CD14-positive monocyte (primary cell): ENCODE results near the gene CCNK. TPM values are rescaled to one million over a fixed set of nuclear protein-coding genes. Genes with fewer than 3 reads are reported as not detected.

Experiments
- DNase-seq, 3 donors: peaks; one replicate each; pipeline ENCODE4 v3.0.0-alpha.2; 2011 to 2022
- H2AFZ ChIP-seq: 2 replicates; pipeline ENCODE4 v1.6.0; 2012; ENCODE audit warnings: mild to moderate bottlenecking, low read depth, low read length, inconsistent platforms; ENCODE audit not compliant: insufficient read depth, poor library complexity, severe bottlenecking
- H3K27ac ChIP-seq, 2 donors: 1 replicate in 1 of 2; 2 replicates in 1 of 2; pipeline ENCODE4 v1.5.1; 2012 to 2013; ENCODE audit warnings: low read length in 2 of 2, control low read depth in 1 of 2, inconsistent platforms in 1 of 2, low read depth in 1 of 2, mild to moderate bottlenecking in 1 of 2
- H3K27me3 ChIP-seq, 2 donors: one replicate each; pipeline versions ENCODE4 v1.6.0 to v1.6.1; 2011 to 2013; ENCODE audit warnings: low read length in 2 of 2; ENCODE audit not compliant: control insufficient read depth in 2 of 2, insufficient read depth in 2 of 2
- H3K36me3 ChIP-seq, 2 donors: replicated peaks in 1 of 2; 1 replicate in 1 of 2; 2 replicates in 1 of 2; pipeline versions ENCODE4 v1.5.1 to v1.6.1; 2012 to 2013; ENCODE audit warnings: low read length in 2 of 2, control low read depth in 1 of 2, inconsistent platforms in 1 of 2, mild to moderate bottlenecking in 1 of 2; ENCODE audit not compliant: insufficient read depth in 2 of 2, control insufficient read depth in 1 of 2
- H3K4me1 ChIP-seq, 2 donors: 1 replicate in 1 of 2; 2 replicates in 1 of 2; pipeline versions ENCODE4 v1.5.1 to v1.6.1; 2012 to 2013; ENCODE audit warnings: low read length in 2 of 2, control low read depth in 1 of 2, inconsistent platforms in 1 of 2, mild to moderate bottlenecking in 1 of 2, moderate library complexity in 1 of 2; ENCODE audit not compliant: insufficient read depth in 2 of 2, control insufficient read depth in 1 of 2
- H3K4me2 ChIP-seq: replicated peaks from 2 replicates; pipeline ENCODE3; 2012; ENCODE audit warnings: low read length, moderate library complexity, mild to moderate bottlenecking; ENCODE audit not compliant: poor library complexity, severe bottlenecking; ENCODE audit errors: extremely low read depth
- H3K4me3 ChIP-seq, 3 experiments: fragments of 200-600 bp in 1 of 3; sonication (generic) in 1 of 3; replicated peaks in 1 of 3; 1 replicate in 2 of 3; 2 replicates in 1 of 3; pipeline ENCODE4 v1.5.1; 2011 to 2013; ENCODE audit warnings: low read length in 3 of 3, mild to moderate bottlenecking in 3 of 3, control low read depth in 2 of 3, low read depth in 2 of 3, inconsistent platforms in 1 of 3, moderate library complexity in 1 of 3
- H3K79me2 ChIP-seq: 2 replicates; pipeline ENCODE4 v1.6.0; 2012; ENCODE audit warnings: mild to moderate bottlenecking, control low read depth, inconsistent platforms, low read length, moderate library complexity; ENCODE audit not compliant: insufficient read depth
- H3K9ac ChIP-seq: 2 replicates; pipeline ENCODE4 v1.6.0; 2017; ENCODE audit warnings: low read length, mild to moderate bottlenecking; ENCODE audit not compliant: insufficient read depth, poor library complexity, severe bottlenecking
- H3K9me3 ChIP-seq, 2 donors: replicated peaks in 1 of 2; 1 replicate in 1 of 2; 2 replicates in 1 of 2; pipeline versions ENCODE4 v1.5.1 to v1.6.1; 2012 to 2013; ENCODE audit warnings: low read length in 2 of 2, control low read depth in 1 of 2; ENCODE audit not compliant: control insufficient read depth in 1 of 2, insufficient read depth in 1 of 2
- H4K20me1 ChIP-seq: 2 replicates; pipeline ENCODE4 v1.6.0; 2012; ENCODE audit warnings: mild to moderate bottlenecking, low read length, control low read depth, moderate library complexity; ENCODE audit not compliant: insufficient read depth
- H3K27ac Mint-ChIP-seq, 7 donors: one replicate each; pipeline ENCODE4 v1.8.0; 2020; ENCODE audit warnings: mild to moderate bottlenecking in 7 of 7, mixed read lengths in 7 of 7, moderate library complexity in 6 of 7, inconsistent platforms in 2 of 7
- H3K27me3 Mint-ChIP-seq, 3 donors: one replicate each; pipeline ENCODE4 v1.8.0; 2021 to 2022; ENCODE audit warnings: low read depth in 3 of 3, mild to moderate bottlenecking in 3 of 3, mixed read lengths in 3 of 3, moderate library complexity in 3 of 3, inconsistent platforms in 1 of 3
- H3K36me3 Mint-ChIP-seq, 2 donors: one replicate each; pipeline ENCODE4 v1.8.0; 2020; ENCODE audit warnings: mixed read lengths in 2 of 2, inconsistent platforms in 1 of 2, mild to moderate bottlenecking in 1 of 2
- H3K4me1 Mint-ChIP-seq: one replicate; pipeline ENCODE4 v1.8.0; 2020; ENCODE audit warnings: mild to moderate bottlenecking, mixed read lengths
- H3K4me3 Mint-ChIP-seq, 2 donors: one replicate each; pipeline ENCODE4 v1.8.0; 2020; ENCODE audit warnings: mild to moderate bottlenecking in 2 of 2, mixed read lengths in 2 of 2, moderate library complexity in 1 of 2
- H3K9me3 Mint-ChIP-seq, 7 donors: one replicate each; pipeline ENCODE4 v1.8.0; 2020 to 2022; ENCODE audit warnings: mixed read lengths in 7 of 7, mild to moderate bottlenecking in 6 of 7, moderate library complexity in 6 of 7, inconsistent platforms in 2 of 7
- WGBS: methylation state at CpG from one replicate; pipeline ENCODE4 v1.1.5; 2013; ENCODE audit warnings: missing lambda C conversion rate; ENCODE audit not compliant: insufficient coverage; 5-methylcytosine and 5-hydroxymethylcytosine counted together
- intact Hi-C, 2 donors: fragments of 100-400 bp; cut with micrococcal nuclease; formaldehyde crosslinking; loops; one replicate each; pipeline versions ENCODE4 v1.15.0 to v1.15.1; 2023
- polyA plus RNA-seq, 3 donors: library from polyadenylated mRNA; depleted of rRNA in 1 of 3; unstranded in 2 of 3; stranded (reverse) in 1 of 3; fragments of 300-500 nt in 2 of 3; fragments of >200 nt in 1 of 3; fragmentation: Illumina TruSeq in 2 of 3; gene quantifications; 1 replicate in 2 of 3; 2 replicates in 1 of 3; pipeline ENCODE4 v1.2.3, GENCODE V29; 2012 to 2021
- TF ChIP-seq, protein P1 (sequence below): fragments of 200-600 bp; IDR thresholded peaks from one replicate; pipeline ENCODE4 v1.8.0; 2022; ENCODE audit warnings: antibody characterized with exemption, mild to moderate bottlenecking

CCNK gene
- polyA plus RNA-seq, 3 donors, result 7.7 to 21.5 (median 14.7) TPM

DNA sequence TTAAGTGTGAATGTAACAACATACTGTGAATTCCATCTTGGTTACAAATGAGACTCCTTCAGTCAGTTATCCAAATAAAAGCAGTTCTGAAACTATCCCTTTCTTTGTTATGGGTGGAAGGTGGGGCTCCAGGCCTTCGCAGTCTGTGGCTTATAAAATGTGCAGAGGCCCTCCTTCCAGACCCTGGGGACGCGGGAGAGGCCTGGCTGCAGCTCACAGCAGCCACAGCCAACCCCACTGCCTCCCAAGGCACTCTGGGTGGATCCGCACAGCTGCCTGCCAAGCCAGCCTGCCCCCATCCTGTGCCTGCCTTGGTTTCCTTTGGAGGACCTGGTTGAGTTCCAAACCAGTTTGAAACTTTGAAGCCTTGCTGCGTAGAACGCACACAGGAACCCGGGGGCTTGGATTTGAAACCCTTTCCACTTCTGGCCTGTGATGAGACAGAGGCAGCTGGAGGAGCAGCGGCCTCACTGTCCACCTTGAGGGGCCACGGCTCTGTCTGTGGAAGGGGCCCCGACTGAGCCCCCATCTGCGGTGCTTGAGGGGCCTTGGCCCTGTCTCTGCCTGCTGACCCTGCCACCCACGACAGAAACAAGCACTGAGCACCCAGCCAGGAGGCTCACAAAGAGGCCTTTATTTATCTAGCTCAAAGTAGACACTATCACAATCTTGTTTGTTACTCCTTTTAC is 30.4 kb downstream of the CCNK start:
- H3K9ac ChIP-seq, result no peak overlapping the region
- peaks cover 15% of the 10 kb centered on the region for H4K20me1 ChIP-seq
- no peak overlapping the region for H3K4me3 ChIP-seq
- TF ChIP-seq, protein P1, sequence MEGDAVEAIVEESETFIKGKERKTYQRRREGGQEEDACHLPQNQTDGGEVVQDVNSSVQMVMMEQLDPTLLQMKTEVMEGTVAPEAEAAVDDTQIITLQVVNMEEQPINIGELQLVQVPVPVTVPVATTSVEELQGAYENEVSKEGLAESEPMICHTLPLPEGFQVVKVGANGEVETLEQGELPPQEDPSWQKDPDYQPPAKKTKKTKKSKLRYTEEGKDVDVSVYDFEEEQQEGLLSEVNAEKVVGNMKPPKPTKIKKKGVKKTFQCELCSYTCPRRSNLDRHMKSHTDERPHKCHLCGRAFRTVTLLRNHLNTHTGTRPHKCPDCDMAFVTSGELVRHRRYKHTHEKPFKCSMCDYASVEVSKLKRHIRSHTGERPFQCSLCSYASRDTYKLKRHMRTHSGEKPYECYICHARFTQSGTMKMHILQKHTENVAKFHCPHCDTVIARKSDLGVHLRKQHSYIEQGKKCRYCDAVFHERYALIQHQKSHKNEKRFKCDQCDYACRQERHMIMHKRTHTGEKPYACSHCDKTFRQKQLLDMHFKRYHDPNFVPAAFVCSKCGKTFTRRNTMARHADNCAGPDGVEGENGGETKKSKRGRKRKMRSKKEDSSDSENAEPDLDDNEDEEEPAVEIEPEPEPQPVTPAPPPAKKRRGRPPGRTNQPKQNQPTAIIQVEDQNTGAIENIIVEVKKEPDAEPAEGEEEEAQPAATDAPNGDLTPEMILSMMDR, result no peak
- peaks cover 46 to 62% of the 10 kb centered on the region in 2 donors for H3K36me3 Mint-ChIP-seq
- H3K27ac Mint-ChIP-seq, result no peak overlapping the region
- no peak overlapping the region for H3K27ac ChIP-seq
- H3K36me3 ChIP-seq, result peaks cover 58 to 60% of the 10 kb centered on the region in 2 donors
- H3K9me3 ChIP-seq, result no peaks in the 10 kb centered on the region
- intact Hi-C loops, result no loop called here
- no peak for DNase-seq
- H3K4me1 Mint-ChIP-seq, result peaks cover 2% of the 10 kb centered on the region
- no peaks in the 10 kb centered on the region for H3K4me1 ChIP-seq
- H3K79me2 ChIP-seq, result no peaks in the 10 kb centered on the region
- H2AFZ ChIP-seq, result no peak overlapping the region
- H3K4me3 Mint-ChIP-seq, result no peak overlapping the region
- no peaks in the 10 kb centered on the region for H3K9me3 Mint-ChIP-seq
- H3K27me3 ChIP-seq, result no peaks in the 10 kb centered on the region
- 98% methylated on average over 10 of the region's 12 CpGs for WGBS
- no peak overlapping the region for H3K4me2 ChIP-seq
- H3K27me3 Mint-ChIP-seq, result peaks cover 0 to 4% (median 1%) of the 10 kb centered on the region in 3 donors

DNA sequence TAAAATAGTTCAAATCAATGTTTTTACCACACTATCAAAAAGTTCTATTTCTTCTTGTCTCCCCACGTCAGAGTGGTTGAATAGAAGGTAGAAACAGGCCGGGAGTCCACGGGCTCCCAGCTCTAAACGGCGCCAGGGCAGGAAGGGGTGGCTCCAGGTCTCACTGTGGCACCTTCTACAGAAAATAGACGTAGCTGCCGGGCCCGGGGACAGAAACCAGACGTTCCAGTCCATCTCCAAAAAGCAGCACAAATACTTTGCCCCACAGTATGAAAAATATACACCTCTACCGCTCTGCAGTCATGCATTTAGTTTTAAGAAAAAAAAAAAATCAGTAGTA is 30.9 kb downstream of the CCNK start:
- Histone ChIP-seq H3K4me1 (no peaks in the 10 kb centered on the region), H3K27me3 (no peaks in the 10 kb centered on the region), H3K9ac (no peak overlapping the region), H3K27ac (no peak overlapping the region), H4K20me1 (peaks cover 15% of the 10 kb centered on the region), H3K36me3 (peaks cover 53 to 54% of the 10 kb centered on the region in 2 donors), H3K4me3 (no peak overlapping the region), H2AFZ (no peak overlapping the region), H3K4me2 (no peak overlapping the region), H3K79me2 (no peaks in the 10 kb centered on the region), H3K9me3 (no peaks in the 10 kb centered on the region)
- TF ChIP-seq, protein P1, result no peak
- H3K36me3 Mint-ChIP-seq, result peaks cover 41 to 57% of the 10 kb centered on the region in 2 donors
- intact Hi-C loops, result no loop called here
- no peaks in the 10 kb centered on the region for H3K9me3 Mint-ChIP-seq
- H3K27ac Mint-ChIP-seq, result no peak overlapping the region
- no peak for DNase-seq
- peaks cover 2% of the 10 kb centered on the region for H3K4me1 Mint-ChIP-seq
- H3K4me3 Mint-ChIP-seq, result no peak overlapping the region
- 100% methylated on average over 2 of the region's 10 CpGs for WGBS
- peaks cover 0 to 4% (median 1%) of the 10 kb centered on the region in 3 donors for H3K27me3 Mint-ChIP-seq
